Naive thymus-derived CD8-positive, alpha-beta T cell (primary cell): ENCODE measurements around the gene NHLRC4. TPM values are rescaled to one million over a fixed set of nuclear protein-coding genes. Genes with fewer than 3 reads are reported as not detected.

ENCODE experiments used
- ATAC-seq, 2 donors: fragments of 150-1000 bp; cut with Tn5 transposase in 1 of 2; sonication (Bioruptor Pico), chemical (Tn5 transposase) in 1 of 2; 1 replicate in 1 of 2; 2 replicates in 1 of 2; pipeline ENCODE4 v1.10.0; 2021; ENCODE audit warnings: mild to moderate bottlenecking in 2 of 2, moderate library complexity in 2 of 2
- POLR2A ChIA-PET: fragments of 350-600 bp; sonication (Branson Sonifier 250); formaldehyde crosslinking; loops from one replicate; lab custom pipeline; 2021; ENCODE audit warnings: antibody characterized with exemption; lab: Charles Lee
- DNase-seq, 10 donors: peaks; one replicate each; pipeline versions ENCODE4 v3.0.0 to v3.0.0-alpha.2; 2020 to 2022
- H3K27ac Mint-ChIP-seq, 10 donors: one replicate each; pipeline ENCODE4 v1.8.0; 2020 to 2022; ENCODE audit warnings: mild to moderate bottlenecking in 10 of 10, mixed read lengths in 10 of 10, moderate library complexity in 4 of 10, inconsistent platforms in 1 of 10
- H3K27me3 Mint-ChIP-seq, 5 donors: one replicate each; pipeline ENCODE4 v1.8.0; 2021 to 2022; ENCODE audit warnings: mixed read lengths in 5 of 5
- H3K36me3 Mint-ChIP-seq, 3 donors: one replicate each; pipeline ENCODE4 v1.8.0; 2020 to 2022; ENCODE audit warnings: mixed read lengths in 3 of 3, mild to moderate bottlenecking in 2 of 3, inconsistent platforms in 1 of 3
- H3K4me1 Mint-ChIP-seq, 4 donors: one replicate each; pipeline ENCODE4 v1.8.0; 2021 to 2022; ENCODE audit warnings: mixed read lengths in 4 of 4
- H3K4me3 Mint-ChIP-seq, 10 donors: one replicate each; pipeline ENCODE4 v1.8.0; 2020 to 2022; ENCODE audit warnings: mild to moderate bottlenecking in 10 of 10, mixed read lengths in 10 of 10, moderate library complexity in 6 of 10, inconsistent platforms in 1 of 10
- H3K9me3 Mint-ChIP-seq, 9 donors: one replicate each; pipeline ENCODE4 v1.8.0; 2020 to 2022; ENCODE audit warnings: mixed read lengths in 9 of 9, mild to moderate bottlenecking in 3 of 9, inconsistent platforms in 1 of 9, moderate library complexity in 1 of 9
- polyA plus RNA-seq, 3 donors: library from polyadenylated mRNA; unstranded; fragments of 300-500 nt; fragmentation: Illumina TruSeq; gene quantifications; one replicate each; pipeline ENCODE4 v1.2.3, GENCODE V29; 2021
- total RNA-seq, 8 experiments: library from RNA in 2 of 8; stranded (reverse) in 2 of 8; gene quantifications; one replicate each; pipeline ENCODE4 v1.2.3 and lab custom pipeline; 2021 to 2026

The NHLRC4 gene
- total and polyA plus RNA-seq, 5 experiments from 2014 or later = 1.5 to 5.3 (median 3.3) TPM

DNA sequence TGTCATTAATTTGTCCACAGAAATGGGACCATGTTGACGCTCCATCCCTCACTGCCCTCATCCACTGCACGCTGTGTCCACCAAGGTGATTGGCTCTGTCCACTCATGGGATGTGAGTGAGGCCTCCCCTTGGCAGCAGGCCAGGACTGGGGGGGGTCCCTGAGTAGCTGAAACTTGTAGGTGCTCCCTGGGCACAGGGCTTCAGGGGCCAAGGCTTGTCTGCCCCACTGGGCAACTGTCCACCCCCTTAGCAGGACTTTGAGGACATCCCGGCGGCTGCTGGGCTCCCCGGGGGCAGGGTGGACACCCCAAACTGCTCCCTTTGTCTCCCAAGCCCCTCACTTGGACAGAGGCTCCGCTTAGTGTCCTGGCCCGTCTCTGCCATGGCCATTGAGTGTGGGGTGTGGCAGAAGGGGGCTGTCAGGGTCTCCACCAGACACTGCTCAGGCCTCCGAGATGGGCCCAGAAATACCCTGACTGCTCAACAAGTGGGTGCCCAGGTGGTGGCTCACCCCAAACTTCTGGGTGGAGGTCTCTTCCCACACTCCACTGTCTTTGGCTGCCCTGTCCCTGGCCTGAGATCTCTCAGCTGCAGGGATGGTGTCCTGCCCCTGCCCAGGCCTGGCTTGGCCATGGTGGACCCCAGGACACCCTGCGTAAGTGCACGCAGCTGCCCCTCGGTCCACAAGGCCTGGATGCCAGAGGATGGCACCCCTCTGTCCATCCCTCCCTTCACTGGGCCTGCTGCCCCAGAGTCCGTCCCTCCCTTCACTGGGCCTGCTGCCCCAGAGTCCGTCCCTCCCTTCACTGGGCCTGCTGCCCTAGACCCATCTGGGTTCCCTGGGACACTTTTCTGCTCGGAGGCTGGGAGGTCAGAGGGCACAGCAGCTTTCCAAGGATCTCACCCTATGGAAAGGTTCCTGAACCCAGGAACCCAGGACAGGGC is 20.1 kb downstream of the NHLRC4 start:
- POLR2A ChIA-PET = interaction anchor here (1.2 to 1.8 kb wide), 5 partner anchors 9 to 89 kb away, joined by 3 to 5 read pairs (median 3); partner anchors contain the start of genes NHLRC4 and RHBDL1
- peak overlapping the region in 8 of 10 donors; percentile 11 to 98 (median 78) for H3K27ac Mint-ChIP-seq
- H3K9me3 Mint-ChIP-seq = no peaks in the 10 kb centered on the region

DNA sequence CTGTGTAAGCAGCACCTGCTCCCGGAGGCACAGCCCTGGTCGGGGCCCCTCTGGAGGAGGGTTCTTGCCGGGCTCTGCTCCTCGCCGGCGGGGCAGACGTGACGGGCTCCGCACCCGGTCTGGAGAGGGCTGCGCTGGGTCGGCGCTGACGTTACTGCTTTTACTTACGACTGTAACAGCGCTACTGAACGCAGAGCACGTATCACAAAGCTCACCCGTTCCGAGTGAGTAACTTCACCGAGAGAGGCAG is 21.8 kb downstream of the NHLRC4 start:
- POLR2A ChIA-PET = interaction anchor here (0.7 to 1.9 kb wide), 10 partner anchors 10 to 1944 kb away, joined by 3 to 12 read pairs (median 4); partner anchors contain the start of genes METTL26 and WDR90
- H3K4me1 Mint-ChIP-seq = peaks cover 20 to 41% (median 37%) of the 10 kb centered on the region in 4 donors
- peak overlapping the region; percentile 92 to 99 (median 98) for H3K27ac Mint-ChIP-seq
- no peaks in the 10 kb centered on the region for H3K9me3 Mint-ChIP-seq
- H3K36me3 Mint-ChIP-seq = no peaks in the 10 kb centered on the region
- peak overlapping the region; percentile 88 to 99 (median 96) for H3K4me3 Mint-ChIP-seq
- ATAC-seq (peak; percentile 31 to 34), DNase-seq (peak in 9 of 10 donors; percentile 48 to 87 (median 67))
- no peaks in the 10 kb centered on the region for H3K27me3 Mint-ChIP-seq

More for the DNA sequence above, 20.1 kb downstream of the NHLRC4 start:
- peak overlapping the region; percentile 52 to 98 (median 92) for H3K4me3 Mint-ChIP-seq
- no peak for DNase-seq
- peaks cover 15 to 29% (median 24%) of the 10 kb centered on the region in 4 donors for H3K4me1 Mint-ChIP-seq
- no peak for ATAC-seq
- H3K27me3 Mint-ChIP-seq = no peaks in the 10 kb centered on the region
- H3K36me3 Mint-ChIP-seq = no peaks in the 10 kb centered on the region

DNA sequence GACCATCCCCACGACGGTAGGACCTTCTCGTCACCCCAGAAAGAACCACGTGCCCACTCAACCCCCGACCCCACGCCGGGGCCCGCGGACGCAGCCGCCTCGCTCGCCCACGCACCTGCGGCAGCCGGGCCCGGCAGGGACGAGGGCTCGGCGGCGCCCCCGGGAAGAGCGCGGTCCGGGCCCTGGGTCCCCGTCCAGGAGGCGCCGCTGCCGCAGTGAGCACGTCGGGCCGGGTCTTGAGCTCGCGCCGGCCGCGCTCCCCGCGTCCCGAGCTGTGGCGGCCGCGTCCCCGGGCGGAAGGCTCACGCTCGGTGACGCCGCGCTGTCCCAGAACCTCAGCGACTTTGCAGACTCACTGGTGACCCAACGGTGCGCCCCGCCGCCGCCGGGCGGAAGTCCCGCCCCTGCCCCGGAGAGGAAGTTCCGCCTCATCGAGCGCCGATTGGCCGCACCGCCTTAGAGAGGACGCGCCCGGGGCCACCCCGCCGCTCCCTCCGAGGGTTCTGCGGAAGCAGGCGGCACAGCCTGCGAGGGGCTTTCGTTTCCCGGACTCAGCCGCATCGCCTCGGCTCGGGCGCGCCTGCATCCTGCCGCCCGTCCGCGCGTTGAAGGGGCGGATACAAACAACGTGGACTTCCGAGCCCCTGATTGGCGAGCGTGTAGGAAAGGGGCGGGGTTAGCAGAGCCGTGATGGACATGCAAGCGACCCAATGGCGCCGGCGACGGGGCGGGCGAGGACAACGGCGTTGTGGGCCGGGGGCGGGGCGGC is 22.3 kb downstream of the NHLRC4 start:
- Mint-ChIP-seq H3K9me3 (no peaks in the 10 kb centered on the region), H3K36me3 (no peaks in the 10 kb centered on the region), H3K27me3 (no peaks in the 10 kb centered on the region), H3K27ac (peak overlapping the region; percentile 98 to 100 (median 98)), H3K4me1 (peaks cover 22 to 43% (median 41%) of the 10 kb centered on the region in 4 donors), H3K4me3 (peak overlapping the region; percentile 95 to 100 (median 99))
- peak; percentile 70 to 75 for ATAC-seq
- peak; percentile 96 to 100 (median 98) for DNase-seq
- POLR2A ChIA-PET = interaction anchor here (0.7 to 1.9 kb wide), 10 partner anchors 10 to 1944 kb away, joined by 3 to 12 read pairs (median 4); partner anchors contain the start of genes METTL26 and WDR90

DNA sequence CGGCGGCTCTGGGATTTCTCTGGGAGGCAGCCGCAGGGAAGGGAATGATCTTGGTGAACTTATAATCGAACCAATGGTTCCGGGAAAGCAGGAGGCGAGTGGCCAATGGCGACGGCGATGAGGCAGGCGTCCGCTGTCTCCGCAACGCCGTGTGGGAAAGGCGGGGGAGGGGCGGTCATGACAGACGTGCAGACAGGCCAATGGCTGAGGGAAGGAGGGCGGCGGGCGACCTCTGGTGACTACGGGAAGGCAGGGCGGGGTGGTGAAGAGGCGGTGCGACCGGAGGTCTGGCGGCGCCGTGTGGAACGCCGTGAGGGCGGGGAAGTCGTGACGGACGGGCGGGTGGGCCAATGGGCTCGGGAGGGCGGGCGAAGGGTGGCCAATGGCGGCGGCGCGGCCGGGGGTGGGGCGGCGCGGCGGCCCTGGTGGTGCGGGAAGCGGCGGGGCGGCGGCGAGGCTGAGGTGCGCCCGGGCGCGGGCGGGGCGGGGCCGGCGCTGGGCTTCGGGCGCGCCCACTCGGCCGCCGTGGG is 22.9 kb downstream of the NHLRC4 start, which contains the start of gene RAB40C:
Gene RAB40C (plus strand): TSS at position 409 of the 530 bp plus-strand sequence. CDS start 226 bp downstream, outside the sequence.
- peak; percentile 83 to 84 for ATAC-seq
- Mint-ChIP-seq H3K27me3 (no peaks in the 10 kb centered on the region), H3K27ac (peak within 1 kb of the TSS; percentile 98 to 100 (median 98)), H3K4me1 (peaks cover 24 to 46% (median 45%) of the 10 kb centered on the region in 4 donors), H3K9me3 (no peaks in the 10 kb centered on the region), H3K36me3 (peaks cover 0 to 2% (median 0%) of the 10 kb centered on the region in 3 donors), H3K4me3 (peak within 1 kb of the TSS; percentile 95 to 100 (median 99))
- peak; percentile 98 to 100 (median 99) for DNase-seq
- POLR2A ChIA-PET = interaction anchor here (0.6 to 1.9 kb wide), 4 partner anchors 42 to 59 kb away, joined by 3 to 12 read pairs (median 7); partner anchors contain the start of genes METTL26 and WDR90

DNA sequence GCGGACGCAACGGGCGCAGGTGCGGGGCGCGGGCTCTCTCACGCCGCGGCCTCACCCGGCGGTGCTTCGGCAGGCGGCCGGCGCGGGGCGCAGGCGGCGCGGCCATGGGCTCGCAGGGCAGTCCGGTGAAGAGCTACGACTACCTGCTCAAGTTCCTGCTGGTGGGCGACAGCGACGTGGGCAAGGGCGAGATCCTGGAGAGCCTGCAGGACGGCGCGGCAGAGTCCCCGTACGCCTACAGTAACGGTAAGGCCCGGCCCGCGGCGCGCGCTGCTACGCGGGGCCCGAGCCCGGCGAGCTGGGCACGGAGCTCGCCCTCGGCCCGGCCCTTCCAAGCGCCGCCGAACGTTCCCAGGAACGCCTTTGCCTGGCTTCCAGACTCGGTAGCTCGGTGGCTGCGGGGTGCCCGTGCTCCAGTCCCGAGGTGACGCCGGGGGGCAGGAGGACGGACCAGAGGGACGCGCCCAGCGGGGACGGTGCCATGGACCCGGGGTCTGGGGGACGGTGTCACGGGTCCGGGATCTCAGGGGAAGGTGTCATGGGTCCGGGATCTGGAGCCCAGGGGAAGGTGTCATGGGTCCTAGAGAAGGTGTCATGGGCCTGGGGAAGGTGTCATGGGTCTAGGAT is 23.5 kb downstream of the NHLRC4 start:
- POLR2A ChIA-PET = interaction anchor here (0.6 to 1.2 kb wide), 4 partner anchors 41 to 100 kb away, joined by 3 to 5 read pairs (median 4); partner anchors contain the start of gene METTL26
- Mint-ChIP-seq H3K27me3 (no peaks in the 10 kb centered on the region), H3K36me3 (peaks cover 0 to 2% (median 0%) of the 10 kb centered on the region in 3 donors), H3K27ac (peak overlapping the region; percentile 74 to 97 (median 88)), H3K9me3 (no peaks in the 10 kb centered on the region), H3K4me3 (peak overlapping the region; percentile 73 to 98 (median 92)), H3K4me1 (peaks cover 24 to 46% (median 45%) of the 10 kb centered on the region in 4 donors)
- ATAC-seq (peak in 1 of 2 donors; percentile 0), DNase-seq (peak in 1 of 10 donors; percentile 31)

DNA sequence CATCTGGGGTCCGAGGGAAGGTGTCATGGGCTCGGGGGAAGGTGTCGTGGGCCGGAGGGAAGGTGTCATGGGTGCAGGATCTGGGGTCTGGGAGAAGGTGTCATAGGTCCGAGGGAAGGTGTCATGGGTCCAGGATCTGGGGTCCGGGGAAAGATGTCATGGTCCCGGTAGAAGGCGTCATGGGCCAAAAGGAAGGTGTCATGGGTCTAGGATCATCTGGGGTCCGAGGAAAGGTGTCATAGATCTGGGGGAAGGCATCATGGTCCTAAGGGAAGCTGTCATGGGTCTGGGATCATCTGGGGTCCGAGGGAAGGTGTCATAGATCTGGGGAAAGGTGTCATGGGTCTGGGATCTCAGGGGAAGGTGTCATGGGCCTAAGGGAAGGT is 24.0 kb downstream of the NHLRC4 start:
- ATAC-seq = no peak
- peaks cover 0 to 3% (median 0%) of the 10 kb centered on the region in 3 donors for H3K36me3 Mint-ChIP-seq
- H3K4me3 Mint-ChIP-seq = peak overlapping the region; percentile 73 to 98 (median 92)
- H3K4me1 Mint-ChIP-seq = peaks cover 22 to 46% (median 44%) of the 10 kb centered on the region in 4 donors
- peak overlapping the region; percentile 74 to 97 (median 88) for H3K27ac Mint-ChIP-seq
- POLR2A ChIA-PET = interaction anchor here (0.6 to 1.2 kb wide), 4 partner anchors 40 to 99 kb away, joined by 3 to 5 read pairs (median 4); partner anchors contain the start of gene METTL26
- H3K9me3 Mint-ChIP-seq = no peaks in the 10 kb centered on the region
- H3K27me3 Mint-ChIP-seq = no peaks in the 10 kb centered on the region
- DNase-seq = no peak

DNA sequence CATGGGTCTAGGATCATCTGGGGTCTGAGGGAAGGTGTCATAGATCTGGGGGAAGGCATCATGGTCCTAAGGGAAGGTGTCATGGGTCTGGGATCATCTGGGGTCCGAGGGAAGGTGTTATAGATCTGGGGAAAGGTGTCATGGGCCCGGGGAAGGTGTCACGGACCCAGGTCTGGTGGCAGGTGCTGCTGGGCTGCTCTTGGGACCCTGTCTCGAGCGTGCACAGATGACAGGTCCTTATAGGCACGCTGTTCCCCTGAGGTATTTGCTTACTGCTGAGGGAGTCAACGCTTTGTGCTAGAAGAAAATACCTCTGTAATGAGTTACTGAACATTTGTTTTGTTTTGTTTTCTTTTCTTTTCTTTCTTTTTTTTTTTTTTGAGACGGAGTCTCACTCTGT is 24.4 kb downstream of the NHLRC4 start:
- ATAC-seq (no peak), DNase-seq (no peak)
- Mint-ChIP-seq H3K4me3 (peak overlapping the region; percentile 73 to 98 (median 92)), H3K27me3 (no peaks in the 10 kb centered on the region), H3K4me1 (peaks cover 22 to 51% (median 47%) of the 10 kb centered on the region in 4 donors), H3K9me3 (no peaks in the 10 kb centered on the region), H3K27ac (peak overlapping the region; percentile 74 to 97 (median 88)), H3K36me3 (peaks cover 0 to 5% (median 0%) of the 10 kb centered on the region in 3 donors)
- POLR2A ChIA-PET = no interaction called here

DNA sequence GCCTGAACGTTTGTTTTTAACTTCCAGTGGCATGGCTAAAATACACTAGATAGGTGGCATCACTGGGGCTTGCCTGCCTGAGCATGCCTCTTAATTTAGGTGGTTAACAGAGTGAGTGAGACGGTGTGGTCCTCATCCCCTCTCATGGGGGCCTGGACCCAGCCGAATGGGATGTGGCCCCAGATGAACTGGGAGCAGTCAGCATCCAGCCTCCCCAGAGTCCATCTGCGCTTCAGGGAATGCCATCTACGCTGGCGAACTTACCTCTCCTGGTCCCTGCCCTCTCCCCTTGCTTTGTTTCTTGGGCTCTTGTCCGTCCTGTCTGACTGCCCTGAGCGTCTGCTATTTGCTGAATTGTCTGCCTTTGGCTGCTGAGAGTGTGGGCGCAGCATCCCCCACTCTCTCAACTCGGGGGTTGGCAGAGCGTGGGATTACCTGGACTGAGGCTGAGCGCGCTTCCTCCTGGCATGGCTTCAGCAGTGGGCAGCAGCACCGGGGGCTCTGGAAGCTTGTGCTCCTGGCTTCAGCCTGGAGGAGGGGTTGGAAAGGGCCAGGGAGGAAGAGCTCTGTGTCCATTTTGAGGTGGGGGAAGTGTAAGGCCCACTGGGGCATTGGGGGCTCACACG is 25.2 kb downstream of the NHLRC4 start:
- Mint-ChIP-seq H3K9me3 (no peaks in the 10 kb centered on the region), H3K27ac (peak overlapping the region in 4 of 10 donors; percentile 27 to 78 (median 54)), H3K4me3 (peak overlapping the region in 9 of 10 donors; percentile 37 to 98 (median 90)), H3K27me3 (no peaks in the 10 kb centered on the region), H3K36me3 (peaks cover 0 to 9% (median 0%) of the 10 kb centered on the region in 3 donors), H3K4me1 (peaks cover 22 to 58% (median 50%) of the 10 kb centered on the region in 4 donors)
- POLR2A ChIA-PET = interaction anchor here (2.6 kb wide), 1 partner anchor 44 kb away, joined by 7 read pairs; the partner anchor contains the start of gene METTL26
- no peak for ATAC-seq
- peak in 1 of 10 donors; percentile 50 for DNase-seq

DNA sequence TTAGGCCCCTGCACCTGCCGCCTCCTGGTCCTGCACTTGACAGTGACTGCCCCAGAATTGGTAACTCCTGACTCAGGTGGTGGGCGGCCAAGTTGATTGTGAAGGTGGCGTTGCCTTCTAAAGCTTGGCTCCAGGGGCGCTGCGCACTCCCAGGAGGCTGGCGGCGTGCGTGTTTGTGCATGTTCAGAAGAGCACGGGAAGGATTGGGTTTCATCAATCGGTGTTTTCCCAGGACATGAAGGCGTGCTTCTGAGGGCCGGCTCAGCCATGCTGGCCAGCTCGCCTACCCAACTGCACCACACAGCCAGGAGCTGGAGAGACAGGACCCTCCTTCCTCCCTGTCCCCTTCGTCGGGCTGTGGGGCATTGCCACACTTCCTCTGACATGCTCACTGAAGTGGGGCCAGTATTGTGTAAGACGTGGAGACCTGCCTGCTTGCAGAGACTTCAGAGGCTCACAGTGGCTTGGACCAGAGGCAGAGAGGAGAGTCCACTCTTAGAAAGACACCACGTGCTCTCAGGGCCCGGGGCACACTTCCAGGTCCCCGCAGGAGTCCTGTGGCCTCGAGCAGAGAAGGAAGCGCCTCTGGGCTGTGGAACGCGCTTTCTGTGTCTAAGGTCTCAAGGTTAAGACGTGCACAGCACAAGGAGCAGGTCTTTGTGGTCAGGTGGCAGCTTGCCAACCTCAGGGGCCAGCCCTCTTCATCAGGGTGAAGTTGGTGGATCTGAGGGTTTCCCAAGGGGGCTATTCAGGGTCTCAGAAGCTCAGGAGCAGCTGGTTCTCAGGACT is 25.9 kb downstream of the NHLRC4 start:
- no peak for DNase-seq
- POLR2A ChIA-PET = interaction anchor here (0.6 to 2.6 kb wide), 2 partner anchors 44 to 104 kb away, joined by 4 to 7 read pairs; partner anchors contain the start of gene METTL26
- Mint-ChIP-seq H3K4me1 (peaks cover 21 to 59% (median 47%) of the 10 kb centered on the region in 4 donors), H3K36me3 (peaks cover 0 to 9% (median 0%) of the 10 kb centered on the region in 3 donors), H3K9me3 (no peaks in the 10 kb centered on the region), H3K27me3 (no peaks in the 10 kb centered on the region), H3K27ac (peak overlapping the region in 2 of 10 donors; percentile 20 to 78), H3K4me3 (no peak overlapping the region)
- no peak for ATAC-seq

DNA sequence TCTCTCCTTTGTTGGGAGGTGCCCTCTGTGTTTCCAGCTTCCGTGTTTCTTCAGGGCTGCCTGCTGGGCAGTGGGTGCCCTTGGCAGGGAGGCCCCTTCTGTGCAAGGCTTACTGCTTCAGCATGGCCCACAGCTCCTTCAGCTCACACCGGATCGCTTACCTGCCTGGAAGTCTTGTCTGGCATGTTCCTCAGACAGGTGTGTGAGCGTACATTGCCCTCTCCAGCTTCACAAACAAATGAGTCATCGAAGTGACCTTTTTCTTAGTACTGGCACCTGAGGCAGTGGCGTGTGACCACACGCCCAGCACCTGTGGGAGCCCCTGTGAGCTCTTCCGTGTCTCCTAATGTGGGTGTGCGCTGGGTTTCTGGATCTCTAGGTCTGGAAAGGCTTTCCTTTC is 26.6 kb downstream of the NHLRC4 start:
- Mint-ChIP-seq H3K27ac (peak overlapping the region in 3 of 10 donors; percentile 21 to 63 (median 55)), H3K9me3 (no peaks in the 10 kb centered on the region), H3K4me1 (peaks cover 21 to 57% (median 41%) of the 10 kb centered on the region in 4 donors), H3K4me3 (peak overlapping the region in 6 of 10 donors; percentile 18 to 68 (median 30)), H3K27me3 (no peaks in the 10 kb centered on the region), H3K36me3 (peaks cover 0 to 9% (median 0%) of the 10 kb centered on the region in 3 donors)
- DNase-seq = no peak
- POLR2A ChIA-PET = interaction anchor here (2.6 kb wide), 1 partner anchor 43 kb away, joined by 7 read pairs; the partner anchor contains the start of gene METTL26
- ATAC-seq = no peak
